Mesothelial cell of epicardium (in vitro differentiated cells): ENCODE results near the gene RCE1. TPM values are rescaled to one million over a fixed set of nuclear protein-coding genes. Genes with fewer than 3 reads are reported as not detected.

Experiments used
- DNase-seq, 2 experiments: peaks; one replicate each; pipeline ENCODE4 v3.0.0; 2021; ENCODE audit warnings: low spot score in 2 of 2; ENCODE audit not compliant: unreplicated experiment in 2 of 2
- H3K27ac Mint-ChIP-seq: 2 replicates; pipeline ENCODE4 v1.8.0; 2021; ENCODE audit warnings: mixed read lengths
- H3K27me3 Mint-ChIP-seq: 2 replicates; pipeline ENCODE4 v1.8.0; 2021; ENCODE audit warnings: low read depth, mixed read lengths
- H3K36me3 Mint-ChIP-seq: 2 replicates; pipeline ENCODE4 v1.8.0; 2021; ENCODE audit warnings: mixed read lengths
- H3K4me1 Mint-ChIP-seq: 2 replicates; pipeline ENCODE4 v1.8.0; 2021; ENCODE audit warnings: mixed read lengths
- H3K4me3 Mint-ChIP-seq: 2 replicates; pipeline ENCODE4 v1.8.0; 2021; ENCODE audit warnings: mild to moderate bottlenecking, moderate library complexity, mixed read lengths
- H3K9me3 Mint-ChIP-seq: 2 replicates; pipeline ENCODE4 v1.8.0; 2021; ENCODE audit warnings: mixed read lengths
- CTCF ChIP-seq: fragments of 200-600 bp; sonication (generic); IDR thresholded peaks from one replicate; pipeline ENCODE4 v1.5.0; 2021; ENCODE audit warnings: antibody characterized with exemption; ENCODE audit not compliant: unreplicated experiment
- total RNA-seq: library from RNA; stranded (reverse); gene quantifications from 3 replicates; pipeline ENCODE4 v1.2.1, GENCODE V29; 2021

RCE1 gene
- total RNA-seq, 1 donor from 2014 or later: 27.2 TPM

- DNase-seq: no peak
- TF ChIP-seq CTCF: no peak
- peaks cover 4% of the 10 kb centered on the region for H3K4me1 Mint-ChIP-seq
- no peaks in the 10 kb centered on the region for H3K36me3 Mint-ChIP-seq
- no peak overlapping the region for H3K27ac Mint-ChIP-seq
- H3K27me3 Mint-ChIP-seq: no peaks in the 10 kb centered on the region
- H3K4me3 Mint-ChIP-seq: no peak overlapping the region
- H3K9me3 Mint-ChIP-seq: no peaks in the 10 kb centered on the region
These were observed 7.5 kb downstream of the RCE1 start for GRCh38 chr11:66850588-66851238.

GRCh38 chr11:66851239-66851596 is 8.0 kb downstream of the RCE1 start:
- Mint-ChIP-seq H3K9me3 (no peaks in the 10 kb centered on the region), H3K27me3 (no peaks in the 10 kb centered on the region), H3K36me3 (no peaks in the 10 kb centered on the region), H3K4me1 (peaks cover 6% of the 10 kb centered on the region), H3K27ac (no peak overlapping the region), H3K4me3 (no peak overlapping the region)
- DNase-seq: no peak
- no peak for TF ChIP-seq CTCF

DNA sequence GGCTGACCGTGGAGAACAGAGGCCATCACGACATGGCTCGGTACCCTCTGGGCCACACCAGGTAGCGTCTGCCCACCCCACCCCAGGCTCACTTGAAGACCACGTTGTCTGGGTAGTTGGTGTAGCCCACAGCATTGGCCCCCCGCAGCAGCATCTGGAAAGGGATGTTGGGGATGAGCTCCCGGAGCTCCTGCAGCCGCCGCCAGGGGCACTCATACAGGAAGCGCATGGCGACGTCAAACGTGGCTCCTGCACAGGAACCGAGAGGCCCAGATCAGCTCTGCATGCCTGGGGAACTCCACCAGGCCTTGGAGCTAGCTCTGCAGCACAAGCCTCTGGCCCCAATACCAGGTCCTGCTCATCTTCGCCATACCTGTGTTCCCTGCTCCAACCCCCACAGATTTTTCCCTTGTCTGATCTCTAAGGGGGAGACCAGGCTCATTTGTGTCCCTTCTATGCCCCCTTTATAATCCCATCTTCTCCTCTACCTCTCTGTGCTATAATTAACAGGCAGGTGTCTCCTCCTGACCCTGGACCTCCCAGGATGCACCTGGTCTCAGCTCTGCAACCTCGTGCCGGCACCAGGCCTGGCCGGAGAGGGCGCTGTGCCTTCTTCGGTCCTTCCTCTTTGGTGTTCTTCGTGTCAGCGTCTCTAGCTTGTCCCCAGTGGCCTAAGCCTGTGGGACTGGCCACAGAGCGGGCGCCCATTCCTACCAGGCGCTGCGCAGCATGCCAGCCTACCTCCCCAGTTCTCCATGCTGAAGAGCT is 8.6 kb downstream of the RCE1 start:
- peaks cover 6% of the 10 kb centered on the region for H3K4me1 Mint-ChIP-seq

GRCh38 chr11:66852466-66853241 is 9.4 kb downstream of the RCE1 start:
- Mint-ChIP-seq H3K27ac (no peak overlapping the region), H3K9me3 (no peaks in the 10 kb centered on the region), H3K27me3 (no peaks in the 10 kb centered on the region), H3K36me3 (no peaks in the 10 kb centered on the region), H3K4me1 (peaks cover 6% of the 10 kb centered on the region), H3K4me3 (no peak overlapping the region)
- TF ChIP-seq CTCF: no peak
- DNase-seq: no peak

More for the DNA sequence above, 8.6 kb downstream of the RCE1 start:
- Mint-ChIP-seq H3K4me3 (no peak overlapping the region), H3K27ac (no peak overlapping the region), H3K36me3 (no peaks in the 10 kb centered on the region), H3K9me3 (no peaks in the 10 kb centered on the region), H3K27me3 (no peaks in the 10 kb centered on the region)
- no peak for DNase-seq
- TF ChIP-seq CTCF: no peak

DNA sequence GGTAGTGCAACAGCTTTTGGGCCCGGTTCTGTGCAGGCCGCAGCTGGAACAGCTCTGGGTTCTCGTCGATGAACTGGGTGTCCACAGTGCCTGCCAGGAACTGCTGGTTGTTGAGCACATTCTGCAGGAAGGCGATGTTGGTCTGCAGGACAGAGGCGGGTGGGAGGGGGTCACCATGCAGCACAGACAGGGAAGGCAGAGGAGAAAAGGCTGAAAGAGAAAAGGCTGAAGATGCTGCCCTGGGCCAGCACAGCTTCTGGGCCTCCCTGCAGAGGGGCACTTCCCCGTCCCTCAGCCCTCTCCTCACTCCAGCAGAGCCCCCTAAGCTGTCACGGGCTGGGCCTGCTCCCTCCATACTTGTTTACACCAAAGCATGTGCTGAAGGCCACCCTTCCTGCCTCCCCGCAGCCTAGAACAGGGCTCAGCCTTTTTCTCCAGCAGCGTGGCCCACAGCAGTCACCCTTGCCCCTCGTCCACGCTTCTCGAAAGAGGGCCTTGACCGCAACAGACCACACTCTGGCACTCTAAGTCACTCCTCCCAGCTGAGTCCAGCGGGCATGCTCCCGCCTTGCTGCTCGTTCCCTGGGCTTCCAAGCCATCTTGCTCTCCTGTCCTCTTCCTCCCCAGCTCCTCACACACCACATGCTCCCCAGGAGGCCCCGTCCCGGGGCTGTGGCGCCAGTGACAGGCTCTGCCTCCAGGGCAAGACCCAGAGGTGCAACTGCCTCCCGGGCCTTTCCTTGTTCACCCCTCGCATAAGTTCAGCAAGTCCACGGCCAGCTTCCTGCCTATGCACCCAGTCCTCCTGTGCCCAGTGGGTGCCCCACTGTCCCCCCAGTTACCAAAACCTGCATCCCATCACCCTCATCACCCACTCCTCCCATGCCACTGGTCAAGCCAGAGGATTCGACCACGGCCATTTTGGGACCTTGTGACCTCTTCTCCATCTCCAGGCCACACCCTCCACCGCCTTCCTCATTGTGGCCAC is 10.3 kb downstream of the RCE1 start:
- Mint-ChIP-seq H3K4me1 (peaks cover 6% of the 10 kb centered on the region), H3K9me3 (no peaks in the 10 kb centered on the region), H3K27me3 (no peaks in the 10 kb centered on the region), H3K27ac (no peak overlapping the region), H3K36me3 (no peaks in the 10 kb centered on the region), H3K4me3 (no peak overlapping the region)
- DNase-seq: no peak
- no peak for TF ChIP-seq CTCF
